NCI-H524 treated with DMSO at 0.1 percent for 48 hours (cell line): ENCODE results near the gene HMCES.
"Not testable (repeated sequence)": the region's sequence is repeated elsewhere in the genome, so short reads cannot be mapped to it uniquely, and the experiment has no call there.

Experiments used
- DNase-seq: peaks from one replicate; lab custom pipeline; 2025; lab: John Stamatoyannopoulos, UW

The HMCES gene

DNA sequence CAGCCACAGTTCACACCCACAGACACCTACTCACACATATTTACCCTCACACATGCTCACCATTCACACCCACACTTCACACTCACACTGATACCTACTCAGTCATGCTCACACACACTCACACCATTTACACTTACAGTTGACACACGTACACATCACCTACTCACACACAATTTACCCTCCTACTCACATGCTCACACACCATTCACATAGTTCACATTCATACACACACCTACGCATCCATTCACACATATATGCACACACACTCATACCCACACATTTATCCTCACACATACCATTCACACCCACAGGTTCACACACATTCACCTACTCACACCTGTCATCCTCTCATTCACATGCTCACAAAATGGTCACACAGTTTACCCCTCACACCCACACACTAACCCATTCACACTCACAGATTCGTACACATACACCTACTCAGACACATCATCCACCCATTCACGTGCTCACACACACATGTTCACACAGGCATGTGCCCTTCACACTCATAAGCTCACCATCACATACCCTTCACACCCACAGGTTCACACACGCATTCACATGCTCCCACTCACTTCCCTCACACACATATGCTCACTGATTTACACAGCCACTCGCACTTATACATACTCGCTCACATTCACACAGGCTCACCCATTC is 42.3 kb downstream of the HMCES start:
- DNase-seq, result no peak

DNA sequence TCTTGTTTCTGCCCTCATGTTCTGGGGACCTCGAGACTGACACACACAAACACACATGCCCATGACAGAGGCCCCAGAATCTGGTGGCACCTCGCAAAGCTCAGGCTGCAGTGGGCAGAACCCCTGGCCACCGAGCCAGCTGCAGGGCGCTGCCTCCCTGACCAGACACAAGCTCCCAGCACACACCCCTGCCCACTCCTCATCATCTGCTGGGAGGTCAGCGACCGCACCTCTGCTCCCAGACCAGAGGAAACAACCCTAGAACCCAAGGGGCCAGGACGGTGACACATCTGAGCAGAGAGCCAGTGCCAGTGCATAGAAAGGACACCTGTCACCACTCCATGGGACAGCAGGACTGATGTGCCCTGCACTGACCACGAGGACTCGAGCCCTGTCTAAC is 43.2 kb downstream of the HMCES start:
- no peak for DNase-seq

DNA sequence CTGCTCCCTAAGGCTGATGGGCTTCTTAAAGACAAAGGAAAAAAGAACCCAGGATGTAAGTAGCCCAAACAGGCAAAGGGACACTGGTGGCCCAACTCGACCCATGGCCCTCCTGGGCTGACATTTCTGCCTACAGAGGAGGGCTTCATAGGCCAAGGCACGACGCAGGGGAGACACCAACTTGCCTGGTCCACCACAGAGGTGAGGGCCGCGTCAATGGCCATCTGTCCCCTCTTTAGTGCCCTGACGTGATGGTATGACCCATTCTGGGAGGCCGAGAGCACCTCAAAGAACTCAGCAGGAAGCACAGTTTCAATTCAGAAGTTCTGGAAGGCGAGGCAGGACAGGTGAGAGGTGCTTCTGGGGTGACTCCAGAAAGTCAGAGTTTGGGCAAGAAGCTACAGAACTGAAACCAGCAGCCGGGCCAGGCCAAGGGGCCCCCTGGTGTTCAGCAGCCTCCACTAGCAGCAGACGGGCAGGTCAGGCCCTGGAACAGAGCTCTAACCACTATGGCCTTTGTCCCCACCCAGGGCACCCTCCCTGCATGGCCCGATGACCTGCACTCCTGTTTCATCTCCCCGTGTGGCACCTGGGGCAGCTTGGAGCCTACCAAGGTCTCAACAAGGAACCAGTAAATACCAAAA is 45.1 kb downstream of the HMCES start:
- DNase-seq, result no peak

DNA sequence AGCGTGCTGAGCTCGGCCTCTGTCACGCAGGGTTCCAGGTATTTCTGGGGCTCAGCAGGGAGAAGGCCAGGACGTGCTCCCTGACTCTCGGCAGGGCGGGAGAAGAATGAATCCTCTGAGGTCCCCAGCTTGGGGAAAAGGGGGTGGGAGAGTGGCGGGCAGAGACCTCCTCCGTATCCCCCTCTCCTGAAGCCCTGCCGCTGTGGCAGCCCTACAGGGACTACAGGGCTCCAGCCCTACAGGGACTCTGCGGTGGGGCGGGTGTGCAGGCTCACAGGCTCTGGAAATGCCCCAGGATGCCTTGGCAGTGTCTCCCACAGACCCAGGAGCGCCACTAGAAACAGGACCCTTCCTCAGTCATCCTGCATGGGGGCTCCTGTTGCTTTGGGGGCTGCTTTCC is 46.2 kb downstream of the HMCES start:
- no peak for DNase-seq

DNA sequence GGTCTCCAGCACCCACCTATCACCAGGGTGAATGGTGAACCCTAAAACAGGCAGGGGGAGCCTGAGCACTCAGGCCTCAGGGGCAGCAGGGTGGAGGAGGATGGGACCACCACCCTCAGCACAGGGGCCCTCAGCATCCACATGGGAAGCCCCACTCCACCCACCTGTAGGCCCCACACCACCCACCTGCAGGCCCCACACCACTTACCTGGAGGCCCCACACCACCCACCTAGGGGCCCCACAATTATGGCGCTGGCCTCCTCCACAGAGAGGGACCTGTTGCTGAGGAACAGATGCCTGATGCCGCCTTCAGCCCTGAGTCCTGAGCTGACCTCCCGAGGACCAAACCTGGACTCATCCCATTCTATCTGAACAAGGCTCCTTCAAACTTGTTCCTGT is 46.7 kb downstream of the HMCES start:
- DNase-seq, result no peak

DNA sequence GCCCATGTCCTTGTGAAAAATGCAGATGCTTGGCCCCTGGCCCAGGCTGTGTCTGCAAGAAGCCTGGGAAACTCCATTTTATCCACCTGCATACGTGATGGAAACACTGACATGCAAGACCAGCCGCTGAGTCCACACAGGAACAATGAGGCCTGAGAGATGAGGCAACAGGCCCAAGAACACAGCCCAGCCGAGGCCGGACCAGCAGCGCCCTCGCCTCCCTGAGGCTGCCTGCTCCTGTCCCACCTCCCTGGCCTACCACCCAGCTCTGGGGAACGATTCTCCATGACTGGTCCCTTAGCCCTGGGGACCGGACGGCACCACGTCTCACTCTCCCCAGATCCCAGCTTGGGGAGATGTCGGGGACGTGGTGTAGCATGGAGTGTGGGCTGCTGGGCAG is 47.5 kb downstream of the HMCES start:
- no peak for DNase-seq

DNA sequence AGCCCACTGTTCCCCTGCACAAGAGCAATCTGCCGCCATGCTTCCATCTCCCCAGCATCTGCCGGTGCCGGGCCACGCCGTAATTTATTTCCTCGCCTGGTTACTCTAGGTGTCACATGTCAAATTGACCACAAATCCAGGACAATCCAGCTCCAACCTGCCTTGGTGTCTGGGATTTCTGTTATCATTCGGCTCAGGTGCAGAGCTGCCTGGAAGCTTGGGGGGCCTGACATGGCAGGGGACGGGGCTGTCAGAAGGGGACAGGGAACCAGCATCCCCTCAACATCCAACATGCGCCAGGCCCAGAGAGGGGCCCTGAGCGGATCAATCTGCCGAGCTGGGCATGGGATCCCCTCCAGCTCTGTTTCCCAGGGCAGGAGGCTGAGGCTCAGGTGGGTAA is 47.9 kb downstream of the HMCES start:
- DNase-seq, result no peak

DNA sequence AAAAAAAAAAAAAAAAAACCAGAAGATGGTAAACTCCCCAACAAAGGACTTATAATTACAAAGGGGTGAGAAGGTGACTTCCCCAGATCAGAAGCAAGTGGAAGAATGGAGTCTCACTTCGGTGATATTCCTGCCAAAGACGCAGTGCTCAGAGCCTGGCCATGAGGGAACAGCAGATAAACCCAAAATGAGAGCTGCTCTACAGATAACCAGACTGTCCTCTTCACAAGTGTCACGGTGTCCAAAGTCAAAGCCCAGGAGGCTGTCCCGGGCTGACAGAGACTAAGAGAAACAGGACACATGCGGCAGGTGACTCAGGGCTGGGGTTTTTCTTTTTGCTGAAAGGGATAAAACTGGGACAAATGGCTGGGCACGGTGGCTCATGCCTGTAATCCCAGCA is 48.8 kb downstream of the HMCES start:
- no peak for DNase-seq

DNA sequence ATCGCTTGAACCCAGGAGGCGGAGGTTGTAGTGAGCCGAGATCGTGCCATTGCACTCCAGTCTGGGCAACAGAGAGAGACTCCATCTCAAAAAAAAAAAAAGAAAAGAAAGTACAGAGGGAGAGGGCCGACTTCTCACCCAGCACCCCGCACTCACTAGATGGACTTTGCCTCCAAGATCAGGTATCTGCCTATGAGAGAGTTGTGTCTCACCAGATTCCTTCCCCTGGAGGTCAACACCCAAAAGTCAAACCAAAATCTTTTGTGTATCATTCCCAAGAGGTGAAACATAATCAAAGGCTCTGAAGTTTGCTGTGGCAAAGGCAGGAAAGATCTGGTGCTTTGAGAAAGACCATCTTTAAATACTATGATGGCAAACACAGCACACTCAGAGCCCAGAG is 51.2 kb downstream of the HMCES start:
- DNase-seq, result no peak

DNA sequence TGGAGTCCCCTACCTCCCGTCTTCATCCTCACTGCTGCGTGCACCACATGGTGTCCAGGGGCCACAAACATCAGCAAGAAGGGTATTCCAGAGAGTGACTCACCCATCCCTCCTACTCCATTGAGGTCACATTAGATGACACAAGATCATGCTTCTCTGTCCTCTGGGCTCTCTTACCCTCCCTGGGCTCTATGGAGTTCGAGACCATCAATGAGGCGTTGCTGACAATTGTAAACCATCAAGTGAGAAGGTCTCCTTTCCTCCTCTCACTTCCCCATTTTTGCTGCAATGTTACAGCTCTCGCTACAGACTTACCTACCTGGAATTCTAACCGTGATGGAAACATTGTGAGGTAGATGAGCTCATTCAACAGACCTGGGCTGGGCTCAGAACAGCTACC is 51.7 kb downstream of the HMCES start:
- DNase-seq, result no peak

DNA sequence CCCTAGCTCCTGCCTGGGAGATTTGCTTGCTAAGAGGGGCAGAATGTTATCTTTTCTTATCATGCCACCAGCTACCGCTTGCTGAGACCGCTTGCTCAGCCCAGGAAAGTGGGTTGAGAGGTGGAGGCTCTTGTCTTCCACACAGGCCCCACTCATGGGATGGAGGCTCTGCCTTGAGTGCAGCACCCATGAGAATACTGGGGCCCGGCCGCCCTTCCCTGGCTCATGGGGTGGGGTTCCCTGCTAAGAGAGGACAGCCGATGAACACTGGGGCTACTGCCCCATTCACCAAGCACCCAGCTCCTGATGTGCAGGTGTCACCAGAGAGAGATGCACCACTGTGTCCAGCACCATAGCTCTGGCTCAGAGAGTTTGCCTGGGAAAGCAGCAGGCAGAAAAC is 55.2 kb downstream of the HMCES start:
- DNase-seq, result no peak

DNA sequence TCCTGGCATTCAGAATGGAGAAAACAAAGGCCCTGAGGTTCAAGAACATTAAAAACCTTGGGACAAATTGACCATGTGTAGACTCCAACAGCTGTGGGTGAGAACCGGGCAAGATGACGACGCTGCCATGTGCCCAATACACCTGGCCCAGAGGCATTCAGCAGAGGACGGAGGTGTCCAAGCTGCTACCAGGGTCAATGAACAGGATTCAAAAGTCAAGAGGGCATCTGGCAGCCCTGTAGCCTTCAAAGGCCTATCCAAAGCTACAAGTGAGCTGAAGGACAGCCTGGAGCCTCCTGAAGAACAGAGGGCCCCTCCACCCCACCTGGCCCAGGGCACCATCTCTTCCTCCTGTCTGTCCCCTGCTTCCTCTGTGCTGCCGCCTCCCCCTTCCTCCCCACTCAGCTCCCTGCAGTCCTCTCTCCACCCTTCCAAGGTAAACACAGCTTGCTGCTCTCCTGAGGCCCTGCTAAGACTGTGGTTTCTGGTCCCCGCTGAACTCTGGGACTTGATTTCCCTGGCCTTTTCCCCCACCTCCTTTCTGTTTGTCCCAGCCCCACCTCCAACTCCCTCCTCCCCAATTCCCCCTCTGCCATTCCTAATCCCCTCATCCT is 57.5 kb downstream of the HMCES start:
- no peak for DNase-seq

DNA sequence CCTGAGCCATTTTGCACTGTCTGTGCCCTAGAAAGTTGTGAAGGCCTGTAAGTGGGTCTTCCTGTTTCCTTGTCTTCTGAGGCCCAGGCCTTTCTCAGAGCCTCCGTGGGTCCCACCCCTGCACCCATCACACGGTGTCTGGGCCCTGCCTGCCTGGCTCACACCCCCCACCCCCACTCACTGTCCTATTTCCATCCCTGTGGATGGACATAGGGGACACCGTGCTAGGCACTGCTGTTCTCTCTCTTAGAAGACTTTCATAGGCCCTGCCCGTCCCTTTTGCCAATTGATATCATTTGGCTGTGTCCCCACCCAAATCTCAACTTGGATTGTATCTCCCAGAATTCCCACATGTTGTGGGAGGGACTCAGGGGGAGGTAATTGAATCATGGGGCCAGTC is 59.0 kb downstream of the HMCES start:
- not testable (repeated sequence) for DNase-seq

DNA sequence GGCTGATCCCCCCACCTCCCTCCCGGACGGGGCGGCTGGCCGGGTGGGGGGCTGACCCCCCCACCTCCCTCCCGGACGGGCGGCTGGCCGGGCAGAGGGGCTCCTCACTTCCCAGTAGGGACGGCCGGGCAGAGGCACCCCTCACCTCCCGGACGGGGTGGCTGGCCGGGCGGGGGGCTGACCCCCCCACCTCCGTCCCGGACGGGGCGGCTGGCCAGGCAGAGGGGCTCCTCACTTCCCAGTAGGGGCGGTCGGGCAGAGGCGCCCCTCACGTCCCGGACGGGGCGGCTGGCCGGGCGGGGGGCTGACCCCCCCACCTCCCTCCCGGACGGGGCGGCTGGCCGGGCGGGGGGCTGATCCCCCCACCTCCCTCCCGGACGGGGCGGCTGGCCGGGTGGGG is 60.5 kb downstream of the HMCES start:
- not testable (repeated sequence) for DNase-seq

DNA sequence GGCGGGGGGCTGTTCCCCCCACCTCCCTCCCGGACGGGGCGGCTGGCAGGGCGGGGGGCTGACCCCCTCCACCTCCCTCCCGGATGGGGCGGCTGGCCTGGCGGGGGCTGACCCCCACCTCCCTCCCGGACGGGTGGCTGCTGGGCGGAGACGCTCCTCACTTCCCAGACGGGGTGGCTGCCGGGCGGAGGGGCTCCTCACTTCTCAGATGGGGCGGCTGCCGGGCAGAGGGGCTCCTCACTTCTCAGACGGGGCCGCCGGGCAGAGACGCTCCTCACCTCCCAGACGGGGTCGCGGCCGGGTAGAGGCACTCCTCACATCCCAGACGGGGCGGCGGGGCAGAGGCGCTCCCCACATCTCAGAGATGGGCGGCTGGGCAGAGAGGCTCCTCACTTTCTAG is 61.2 kb downstream of the HMCES start:
- DNase-seq, result not testable (repeated sequence)

DNA sequence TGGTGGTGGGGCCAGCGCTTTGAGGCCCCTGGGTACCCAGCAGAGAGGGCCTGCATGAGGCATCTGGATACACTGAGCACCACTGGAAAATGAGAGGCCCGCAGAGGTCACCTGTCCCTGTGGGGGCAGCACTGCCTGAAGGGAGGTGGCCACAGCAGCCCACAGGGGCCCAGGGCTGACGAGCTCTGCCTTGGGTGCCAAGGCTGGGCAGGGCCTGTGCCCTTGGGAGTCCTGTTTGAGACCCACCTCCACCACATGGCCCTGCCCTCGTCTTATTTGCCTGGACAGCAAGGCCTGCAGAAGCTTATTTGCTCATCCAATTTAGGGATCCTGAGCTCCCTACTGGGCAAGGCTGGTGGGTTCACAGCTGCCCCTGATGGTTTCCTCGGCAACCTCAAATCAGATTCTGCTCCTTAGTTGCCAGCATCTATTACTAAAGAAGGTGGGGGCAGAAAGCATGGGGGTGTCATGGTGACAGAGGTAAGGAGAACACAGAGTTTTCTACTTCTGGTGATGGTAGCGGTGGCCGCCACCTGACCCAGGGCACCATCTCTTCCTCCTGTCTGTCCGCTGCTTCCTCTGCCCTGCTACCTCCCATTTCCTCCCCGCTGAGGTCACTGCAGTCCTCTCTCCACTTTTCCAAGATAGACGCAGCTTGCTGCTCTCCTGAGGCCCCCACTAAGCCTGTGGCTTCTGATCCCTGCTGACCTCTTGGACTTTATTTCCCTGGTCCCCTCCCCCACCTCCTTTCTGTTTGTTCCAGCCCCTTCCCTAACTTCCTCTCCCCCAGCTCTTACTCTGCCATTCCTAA is 62.9 kb downstream of the HMCES start:
- DNase-seq, result no peak

DNA sequence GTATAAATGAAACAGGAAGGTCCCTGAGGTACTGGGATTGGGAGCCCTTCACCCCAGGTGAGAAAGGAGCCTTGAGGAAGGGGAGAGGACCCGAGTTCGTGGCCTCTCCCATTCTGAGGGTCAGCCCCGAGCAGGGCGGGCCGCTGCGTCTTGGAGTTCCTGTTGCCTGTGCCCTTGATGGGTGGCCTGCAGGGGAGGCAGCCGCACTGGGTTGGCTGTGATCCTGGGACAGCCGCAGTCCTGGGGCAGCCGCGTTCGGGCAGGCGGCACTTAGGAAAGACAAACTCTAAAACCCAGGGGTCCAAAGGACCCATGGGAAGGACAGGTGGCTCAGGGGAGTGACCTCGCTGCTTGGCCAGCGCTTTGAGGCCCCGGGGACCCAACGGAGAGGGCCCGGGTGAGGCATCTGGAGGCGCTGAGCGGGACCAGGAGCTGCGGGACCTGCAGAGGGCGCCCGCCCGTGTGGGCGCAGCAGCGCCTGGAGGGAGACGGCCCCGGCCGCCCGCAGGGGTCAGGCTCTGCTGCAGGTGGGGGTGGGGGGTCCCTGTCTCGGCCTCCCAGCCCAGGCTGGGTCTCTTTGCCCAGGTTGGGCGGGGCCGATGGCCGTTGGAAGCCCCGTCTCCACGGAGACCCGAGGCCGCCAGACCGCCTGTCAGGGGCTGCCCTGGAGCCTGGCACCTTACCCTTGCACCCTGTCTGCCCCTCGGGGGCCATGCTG is 65.1 kb downstream of the HMCES start:
- no peak for DNase-seq

DNA sequence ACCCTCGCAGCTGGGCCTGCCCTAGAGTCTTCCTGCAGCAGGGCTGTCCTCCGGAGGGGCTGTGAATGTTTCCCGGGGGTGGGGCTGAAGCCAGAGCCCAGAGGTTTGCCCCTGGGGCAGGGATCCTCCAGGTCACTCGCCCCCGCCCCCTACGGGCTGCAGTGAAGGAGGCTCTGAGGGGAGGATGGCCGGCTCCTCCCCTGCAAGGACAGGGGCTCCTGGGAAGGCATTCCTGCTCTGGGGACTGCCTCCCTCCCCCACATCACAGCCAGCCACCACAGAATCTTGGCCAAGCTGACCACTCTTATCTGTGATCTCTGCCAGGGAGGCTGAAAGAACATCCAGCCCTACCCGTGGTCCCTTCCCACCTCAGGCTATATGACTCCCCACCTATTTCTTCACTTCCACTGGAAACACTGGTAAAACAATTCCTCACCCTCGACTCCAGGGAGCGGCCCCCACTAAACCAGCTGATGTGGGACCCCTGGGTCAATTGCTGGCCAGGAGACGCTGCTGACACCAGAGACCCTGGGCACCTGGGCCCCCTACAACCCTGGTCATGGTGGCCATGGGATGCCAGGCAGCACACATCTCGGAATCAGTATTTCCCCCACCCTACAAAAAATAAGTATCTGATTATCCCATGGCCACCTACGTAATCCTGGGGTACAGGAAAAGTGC is 66.0 kb downstream of the HMCES start:
- no peak for DNase-seq

DNA sequence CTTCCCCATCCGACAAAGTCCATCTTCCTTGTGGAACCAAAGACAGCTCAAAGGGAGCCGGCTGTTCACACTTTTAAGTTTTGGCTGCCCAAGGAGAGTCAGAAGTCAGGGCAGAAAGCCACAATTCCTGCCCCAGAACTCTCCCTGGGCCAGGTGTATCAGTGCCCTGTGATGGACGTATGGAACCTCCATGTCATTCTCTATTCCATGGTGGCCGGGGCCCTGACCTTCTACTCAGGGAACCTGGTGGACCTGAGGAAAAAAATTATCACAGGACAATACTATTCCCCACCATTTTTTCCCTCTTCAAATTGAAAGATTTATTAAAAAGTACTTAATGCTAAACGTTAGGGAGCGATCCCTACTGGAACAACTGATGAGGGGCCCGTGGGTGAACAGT is 66.6 kb downstream of the HMCES start:
- no peak for DNase-seq

DNA sequence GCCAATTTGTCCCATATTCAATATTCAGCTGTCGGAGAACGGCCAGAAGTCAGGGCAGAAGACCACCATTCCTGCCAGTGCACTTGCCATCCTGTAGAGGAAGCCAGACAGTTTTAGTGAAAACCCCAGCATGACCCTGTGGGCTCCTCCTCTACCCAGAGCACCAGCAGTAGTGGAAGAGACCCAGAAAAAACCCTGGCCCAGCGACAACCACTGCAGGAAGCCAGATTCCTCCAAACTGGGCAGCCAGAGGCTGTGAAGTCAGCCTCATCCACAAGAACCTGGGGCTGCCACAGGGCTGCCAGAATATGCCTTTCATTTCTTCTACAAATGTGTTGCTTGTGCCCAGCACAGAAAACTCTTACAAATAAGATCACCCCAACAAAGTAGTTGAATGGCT is 67.3 kb downstream of the HMCES start:
- no peak for DNase-seq

DNA sequence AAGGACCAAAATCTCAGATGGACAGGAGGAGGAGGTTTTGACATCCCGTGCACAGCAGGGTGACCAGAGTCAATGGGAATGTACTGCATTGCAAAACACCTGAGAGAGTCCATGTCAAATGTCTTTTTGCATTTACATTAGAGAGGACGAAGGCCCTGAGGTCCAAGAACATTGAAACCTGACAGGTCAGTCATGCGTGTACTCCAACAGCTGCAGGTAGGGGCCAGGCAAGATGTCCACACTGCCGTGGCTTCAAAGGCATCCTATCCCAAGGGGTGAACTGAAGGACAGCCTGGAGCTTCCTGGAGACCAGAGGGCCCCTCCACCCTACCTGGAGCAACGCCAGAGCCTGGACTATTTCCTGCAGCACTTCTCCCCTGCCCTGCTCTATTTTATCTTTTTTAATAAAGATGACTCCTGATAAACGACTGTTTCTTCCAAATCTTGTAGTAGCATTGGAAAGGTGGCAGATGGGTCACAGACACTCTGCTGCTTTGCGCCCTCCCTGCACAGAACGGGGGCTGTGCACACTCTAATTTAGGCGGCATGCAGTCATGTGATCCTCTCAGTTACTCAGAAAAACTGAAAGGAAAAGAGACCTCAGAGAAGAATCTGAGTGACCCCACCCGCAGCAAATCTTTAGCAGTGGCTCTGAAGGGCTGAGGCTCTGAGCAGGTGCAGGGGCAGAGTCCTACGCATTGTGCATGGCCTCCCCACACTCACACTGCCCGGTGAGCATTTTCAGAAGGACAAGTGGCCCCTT is 68.2 kb downstream of the HMCES start:
- DNase-seq, result peak; percentile 44
